Mesothelial cell of epicardium (in vitro differentiated cells): ENCODE measurements around the gene NEK10. TPM values are rescaled to one million over a fixed set of nuclear protein-coding genes. Genes with fewer than 3 reads are reported as not detected.

ENCODE experiments used
- DNase-seq, 2 experiments: peaks; one replicate each; pipeline ENCODE4 v3.0.0; 2021; ENCODE audit warnings: low spot score in 2 of 2; ENCODE audit not compliant: unreplicated experiment in 2 of 2
- H3K27ac Mint-ChIP-seq: 2 replicates; pipeline ENCODE4 v1.8.0; 2021; ENCODE audit warnings: mixed read lengths
- H3K27me3 Mint-ChIP-seq: 2 replicates; pipeline ENCODE4 v1.8.0; 2021; ENCODE audit warnings: low read depth, mixed read lengths
- H3K36me3 Mint-ChIP-seq: 2 replicates; pipeline ENCODE4 v1.8.0; 2021; ENCODE audit warnings: mixed read lengths
- H3K4me1 Mint-ChIP-seq: 2 replicates; pipeline ENCODE4 v1.8.0; 2021; ENCODE audit warnings: mixed read lengths
- H3K4me3 Mint-ChIP-seq: 2 replicates; pipeline ENCODE4 v1.8.0; 2021; ENCODE audit warnings: mild to moderate bottlenecking, moderate library complexity, mixed read lengths
- H3K9me3 Mint-ChIP-seq: 2 replicates; pipeline ENCODE4 v1.8.0; 2021; ENCODE audit warnings: mixed read lengths
- total RNA-seq: library from RNA; stranded (reverse); gene quantifications from 3 replicates; pipeline ENCODE4 v1.2.1, GENCODE V29; 2021
- TF ChIP-seq, protein P1 (sequence below): fragments of 200-600 bp; sonication (generic); IDR thresholded peaks from one replicate; pipeline ENCODE4 v1.5.0; 2021; ENCODE audit warnings: antibody characterized with exemption; ENCODE audit not compliant: unreplicated experiment

NEK10 gene
- total RNA-seq, 1 donor from 2014 or later, result 1.2 TPM

DNA sequence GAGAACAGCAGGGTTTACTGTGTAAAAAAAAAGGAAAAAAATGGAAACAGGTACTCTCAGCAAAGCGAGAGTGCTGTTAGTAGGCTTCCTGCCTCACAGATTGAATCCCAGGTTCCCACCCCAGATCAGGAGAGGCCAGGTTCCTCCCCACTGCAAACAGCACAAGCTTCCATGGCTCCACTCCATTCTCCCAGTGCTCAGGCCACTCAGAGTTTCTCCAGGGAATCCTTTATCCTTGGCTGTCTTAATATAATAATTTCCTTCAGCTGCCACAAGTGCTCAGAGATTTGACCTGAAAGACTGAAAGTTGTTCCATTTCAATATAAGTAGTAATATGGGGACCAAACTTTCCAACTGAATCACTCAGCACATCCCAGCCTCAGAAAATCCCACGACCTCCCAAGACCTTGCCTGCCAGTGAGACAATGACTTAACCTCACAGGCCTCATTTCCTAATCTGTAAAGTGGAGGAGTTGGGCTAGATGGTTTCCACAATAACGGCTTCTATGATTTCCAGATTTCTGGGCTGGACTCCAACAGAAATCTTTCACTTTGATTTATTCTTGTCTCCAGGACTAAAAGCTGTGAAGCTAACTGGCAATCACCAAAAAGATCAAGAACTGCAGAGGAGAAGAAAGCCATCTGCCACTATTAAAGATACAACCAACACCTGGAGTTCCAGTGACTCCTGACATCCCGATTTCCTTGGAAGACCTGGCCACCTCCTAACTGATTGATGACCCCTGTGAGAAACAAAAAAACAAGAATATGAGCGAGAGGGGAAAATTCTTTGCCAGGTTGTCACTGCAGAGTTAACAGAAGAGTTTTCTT, 289.5 kb downstream of the NEK10 start:
- Mint-ChIP-seq H3K27me3 (peaks cover 4% of the 10 kb centered on the region), H3K27ac (no peak overlapping the region), H3K9me3 (peaks cover 3% of the 10 kb centered on the region), H3K4me3 (no peak overlapping the region), H3K36me3 (no peaks in the 10 kb centered on the region), H3K4me1 (peaks cover 17% of the 10 kb centered on the region)
- DNase-seq, result no peak
- TF ChIP-seq, protein P1, sequence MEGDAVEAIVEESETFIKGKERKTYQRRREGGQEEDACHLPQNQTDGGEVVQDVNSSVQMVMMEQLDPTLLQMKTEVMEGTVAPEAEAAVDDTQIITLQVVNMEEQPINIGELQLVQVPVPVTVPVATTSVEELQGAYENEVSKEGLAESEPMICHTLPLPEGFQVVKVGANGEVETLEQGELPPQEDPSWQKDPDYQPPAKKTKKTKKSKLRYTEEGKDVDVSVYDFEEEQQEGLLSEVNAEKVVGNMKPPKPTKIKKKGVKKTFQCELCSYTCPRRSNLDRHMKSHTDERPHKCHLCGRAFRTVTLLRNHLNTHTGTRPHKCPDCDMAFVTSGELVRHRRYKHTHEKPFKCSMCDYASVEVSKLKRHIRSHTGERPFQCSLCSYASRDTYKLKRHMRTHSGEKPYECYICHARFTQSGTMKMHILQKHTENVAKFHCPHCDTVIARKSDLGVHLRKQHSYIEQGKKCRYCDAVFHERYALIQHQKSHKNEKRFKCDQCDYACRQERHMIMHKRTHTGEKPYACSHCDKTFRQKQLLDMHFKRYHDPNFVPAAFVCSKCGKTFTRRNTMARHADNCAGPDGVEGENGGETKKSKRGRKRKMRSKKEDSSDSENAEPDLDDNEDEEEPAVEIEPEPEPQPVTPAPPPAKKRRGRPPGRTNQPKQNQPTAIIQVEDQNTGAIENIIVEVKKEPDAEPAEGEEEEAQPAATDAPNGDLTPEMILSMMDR, result no peak

DNA sequence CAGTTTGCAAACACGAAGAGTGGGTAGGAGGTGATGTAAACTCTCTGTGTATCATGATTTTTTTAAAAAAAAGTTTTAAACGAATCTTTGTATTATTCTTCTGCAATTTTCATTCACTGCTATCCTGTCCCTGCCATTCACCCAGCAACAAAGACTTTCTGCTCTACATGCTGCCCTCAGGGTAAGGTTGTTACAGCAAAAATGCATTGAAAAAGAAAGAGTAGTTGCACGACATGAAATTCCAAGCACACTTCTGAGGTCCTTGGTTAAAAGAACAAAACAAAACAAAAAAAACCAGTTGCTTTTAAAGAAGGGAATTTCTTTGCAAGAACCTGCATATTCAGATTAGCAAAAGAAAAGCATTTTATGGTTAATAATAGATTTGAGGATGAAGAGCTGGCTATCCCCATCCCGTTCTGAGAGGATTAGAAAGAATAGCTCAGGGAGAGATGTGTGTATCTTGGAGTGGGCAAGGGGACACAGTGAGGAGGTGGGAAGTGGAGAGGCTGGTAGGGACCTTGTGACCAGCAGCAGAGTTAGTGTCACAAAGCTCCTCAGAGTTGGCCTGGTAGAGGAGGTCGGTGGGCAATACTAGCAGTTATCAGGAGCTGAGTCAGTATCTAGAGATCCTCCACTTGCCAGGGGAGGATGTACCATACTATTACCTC, 290.8 kb downstream of the NEK10 start:
- DNase-seq, result no peak
- peaks cover 18% of the 10 kb centered on the region for H3K4me1 Mint-ChIP-seq
- H3K36me3 Mint-ChIP-seq, result no peaks in the 10 kb centered on the region
- H3K27ac Mint-ChIP-seq, result no peak overlapping the region
- no peak overlapping the region for H3K4me3 Mint-ChIP-seq
- H3K9me3 Mint-ChIP-seq, result peaks cover 3% of the 10 kb centered on the region
- H3K27me3 Mint-ChIP-seq, result peaks cover 4% of the 10 kb centered on the region
- TF ChIP-seq, protein P1, result no peak

GRCh38 chr3:27076815-27077630, 292.2 kb downstream of the NEK10 start:
- H3K27ac Mint-ChIP-seq, result no peak overlapping the region

GRCh38 chr3:27074914-27075313, 294.3 kb downstream of the NEK10 start:
- DNase-seq, result no peak
- peaks cover 26% of the 10 kb centered on the region for H3K4me1 Mint-ChIP-seq
- no peak overlapping the region for H3K4me3 Mint-ChIP-seq
- peaks cover 3% of the 10 kb centered on the region for H3K9me3 Mint-ChIP-seq
- no peaks in the 10 kb centered on the region for H3K27me3 Mint-ChIP-seq
- no peaks in the 10 kb centered on the region for H3K36me3 Mint-ChIP-seq
- TF ChIP-seq, protein P1, result no peak
- H3K27ac Mint-ChIP-seq, result no peak overlapping the region

More at GRCh38 chr3:27076815-27077630, 292.2 kb downstream of the NEK10 start:
- Mint-ChIP-seq H3K36me3 (no peaks in the 10 kb centered on the region), H3K9me3 (peaks cover 3% of the 10 kb centered on the region), H3K27me3 (peaks cover 4% of the 10 kb centered on the region), H3K4me3 (no peak overlapping the region), H3K4me1 (peaks cover 27% of the 10 kb centered on the region)
- TF ChIP-seq, protein P1, result no peak
- no peak for DNase-seq

DNA sequence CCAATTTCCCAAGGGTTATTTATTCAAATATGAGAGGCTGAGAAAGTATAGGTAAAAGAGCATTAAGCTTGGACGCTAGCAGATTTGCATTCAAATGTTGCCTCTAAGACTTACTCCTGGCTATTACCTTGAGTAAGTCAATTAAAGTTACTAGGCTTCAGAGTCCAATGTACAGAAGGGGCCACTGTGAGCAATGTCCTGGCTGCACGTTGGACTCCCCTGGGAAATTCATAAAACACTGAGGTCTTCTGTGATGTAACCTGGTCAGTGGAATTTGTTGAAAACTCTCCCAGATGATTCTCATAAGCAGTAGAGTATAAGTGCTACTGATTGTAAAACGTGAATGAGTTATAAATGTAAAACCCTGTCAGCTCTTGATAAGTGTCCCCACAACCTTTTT, 295.3 kb downstream of the NEK10 start:
- no peak for DNase-seq
- Mint-ChIP-seq H3K36me3 (no peaks in the 10 kb centered on the region), H3K4me1 (peaks cover 18% of the 10 kb centered on the region), H3K27ac (no peak overlapping the region), H3K27me3 (no peaks in the 10 kb centered on the region), H3K9me3 (peaks cover 3% of the 10 kb centered on the region), H3K4me3 (no peak overlapping the region)
- TF ChIP-seq, protein P1, result no peak
